GM23338 (cell line): ENCODE results near the gene GNG10. TPM values are rescaled to one million over a fixed set of nuclear protein-coding genes. Genes with fewer than 3 reads are reported as not detected.
A peak's percentile ranks its signal among the peaks of the same experiment; 100 is the strongest.

Experiments
- ATAC-seq: fragments of 200-7000 bp; cut with Tn5 transposase; 3 replicates; pipeline ENCODE4 v1.9.1; 2020
- DNase-seq: peaks from one replicate; pipeline ENCODE4 v3.0.0-alpha.2; 2015; ENCODE audit warnings: low spot score
- H2AFZ ChIP-seq: fragments of 200-600 bp; sonication (generic); 2 replicates; pipeline ENCODE4 v1.8.0; 2016; ENCODE audit warnings: antibody characterized with exemption, mild to moderate bottlenecking, moderate library complexity
- H3F3A ChIP-seq: fragments of 200-600 bp; sonication (generic); replicated peaks from 2 replicates; pipeline ENCODE4 v1.8.0; 2017; ENCODE audit warnings: antibody characterized with exemption, mixed run types, low read depth
- H3K27ac ChIP-seq: fragments of 200-600 bp; sonication (generic); 2 replicates; pipeline ENCODE4 v1.6.1; 2016; ENCODE audit warnings: low read depth
- H3K27me3 ChIP-seq: fragments of 200-600 bp; sonication (generic); 2 replicates; pipeline ENCODE4 v1.8.0; 2016; ENCODE audit warnings: mild to moderate bottlenecking, mixed run types, moderate library complexity; ENCODE audit not compliant: insufficient read depth
- H3K36me3 ChIP-seq: fragments of 200-600 bp; sonication (generic); 2 replicates; pipeline ENCODE4 v1.8.0; 2016; ENCODE audit warnings: mild to moderate bottlenecking; ENCODE audit not compliant: insufficient read depth
- H3K4me1 ChIP-seq: fragments of 200-600 bp; sonication (generic); 2 replicates; pipeline ENCODE4 v1.8.0; 2016; ENCODE audit warnings: mild to moderate bottlenecking, moderate library complexity; ENCODE audit not compliant: insufficient read depth
- H3K4me2 ChIP-seq: fragments of 200-600 bp; sonication (generic); 2 replicates; pipeline ENCODE4 v1.7.1; 2017; ENCODE audit warnings: mixed run types
- H3K4me3 ChIP-seq: fragments of 200-600 bp; sonication (generic); 2 replicates; pipeline ENCODE4 v1.6.1; 2016; ENCODE audit warnings: mixed run types
- H3K79me2 ChIP-seq: fragments of 200-600 bp; sonication (generic); replicated peaks from 2 replicates; pipeline ENCODE4 v1.8.0; 2017; ENCODE audit warnings: mild to moderate bottlenecking; ENCODE audit not compliant: insufficient read depth
- H3K9me2 ChIP-seq: fragments of 200-600 bp; sonication (generic); 2 replicates; pipeline ENCODE4 v1.8.0; 2017; ENCODE audit not compliant: insufficient read depth
- H4K20me1 ChIP-seq: fragments of 200-600 bp; sonication (generic); replicated peaks from 2 replicates; pipeline ENCODE4 v1.8.0; 2017; ENCODE audit warnings: mild to moderate bottlenecking; ENCODE audit not compliant: insufficient read depth
- H3K27ac Mint-ChIP-seq: 2 replicates; pipeline ENCODE4 v1.8.0; 2020; ENCODE audit warnings: inconsistent platforms, mild to moderate bottlenecking, moderate library complexity, mixed read lengths
- H3K27me3 Mint-ChIP-seq: 3 replicates; pipeline ENCODE4 v1.8.0; 2022; ENCODE audit warnings: low read depth, mild to moderate bottlenecking, moderate library complexity, mixed read lengths, inconsistent platforms; ENCODE audit not compliant: insufficient read depth, poor library complexity
- H3K36me3 Mint-ChIP-seq: 3 replicates; pipeline ENCODE4 v1.8.0; 2021; ENCODE audit warnings: low read depth, mild to moderate bottlenecking, inconsistent platforms, moderate library complexity, mixed read lengths
- H3K4me1 Mint-ChIP-seq: 3 replicates; pipeline ENCODE4 v1.8.0; 2020; ENCODE audit warnings: mild to moderate bottlenecking, inconsistent platforms, mixed read lengths
- H3K4me3 Mint-ChIP-seq: 3 replicates; pipeline ENCODE4 v1.8.0; 2021; ENCODE audit warnings: moderate library complexity, mild to moderate bottlenecking, inconsistent platforms, mixed read lengths
- H3K9me3 Mint-ChIP-seq: 3 replicates; pipeline ENCODE4 v1.8.0; 2020; ENCODE audit warnings: moderate library complexity, mild to moderate bottlenecking, inconsistent platforms, mixed read lengths
- CREB1 ChIP-seq: fragments of 250-450 bp; sonication (Bioruptor Pico); IDR thresholded peaks from 2 replicates; pipeline ENCODE4 v1.5.0; 2020; ENCODE audit warnings: low read depth, mild to moderate bottlenecking, moderate library complexity
- EZH2 ChIP-seq: fragments of 200-600 bp; sonication (generic); IDR thresholded peaks from one replicate; pipeline ENCODE4 v1.8.0; 2017; ENCODE audit warnings: antibody characterized with exemption, mild to moderate bottlenecking, low read depth; ENCODE audit not compliant: unreplicated experiment
- JUNB ChIP-seq: IDR thresholded peaks from one replicate; pipeline ENCODE4 v1.6.1; 2016; ENCODE audit warnings: antibody characterized with exemption; ENCODE audit not compliant: unreplicated experiment
- NANOG ChIP-seq: IDR thresholded peaks from 2 replicates; pipeline ENCODE4 v1.6.1; 2016; ENCODE audit warnings: antibody characterized with exemption, borderline replicate concordance
- POLR2AphosphoS5 ChIP-seq: IDR thresholded peaks from 2 replicates; pipeline ENCODE4 v1.6.1; 2016; ENCODE audit warnings: antibody characterized with exemption, low read depth
- STAT1 ChIP-seq: IDR thresholded peaks from one replicate; pipeline ENCODE4 v1.6.1; 2016; ENCODE audit warnings: antibody characterized with exemption; ENCODE audit not compliant: unreplicated experiment
- ZNF114 ChIP-seq: fragments of 250-450 bp; sonication (Bioruptor Pico); IDR thresholded peaks from 2 replicates; pipeline ENCODE4 v1.5.0; 2020; ENCODE audit warnings: mild to moderate bottlenecking, moderate library complexity
- ZNF331 ChIP-seq: fragments of 250-450 bp; sonication (Bioruptor Pico); IDR thresholded peaks from 2 replicates; pipeline ENCODE4 v1.5.0; 2020; ENCODE audit warnings: low read depth, mild to moderate bottlenecking, moderate library complexity
- long read RNA-seq: library from polyadenylated mRNA; unstranded; transcript quantifications from one replicate; pipeline ENCODE4 v2.0.0, GENCODE V29; 2020; ENCODE audit not compliant: unreplicated experiment
- polyA plus RNA-seq: library from polyadenylated mRNA; unstranded; fragments of >200 nt; fragmentation: Nextera tagmentation; extraction: Ambion mirVana; gene quantifications from 2 replicates; pipeline ENCODE4 v1.2.1, GENCODE V29; 2016
- total RNA-seq: library from RNA; depleted of rRNA; stranded (reverse); fragments of >200 nt; shearing (Covaris generic); gene quantifications from 2 replicates; pipeline ENCODE4 v1.2.3, GENCODE V29; 2014; rRNA removed
- TF ChIP-seq, protein P1 (sequence below): IDR thresholded peaks from 2 replicates; pipeline ENCODE4 v1.6.1; 2016; ENCODE audit warnings: antibody characterized with exemption
- TF ChIP-seq, protein P2 (sequence below): IDR thresholded peaks from one replicate; pipeline ENCODE4 v1.6.1; 2018; ENCODE audit warnings: antibody characterized with exemption; ENCODE audit not compliant: unreplicated experiment

Gene GNG10
- total RNA-seq = 49.9 and 62.1 TPM in 2 replicates
- 52.6 and 61.2 TPM in 2 replicates for polyA plus RNA-seq
- long read RNA-seq, transcript GNG10-201 (3 exons, 1,491 nt) = major isoform, 43 of 44 reads
- long read RNA-seq, partial matches to known transcripts = 0 of 44 reads
- long read RNA-seq, other reads (novel, unspliced or antisense) = 1 of 44 reads

DNA sequence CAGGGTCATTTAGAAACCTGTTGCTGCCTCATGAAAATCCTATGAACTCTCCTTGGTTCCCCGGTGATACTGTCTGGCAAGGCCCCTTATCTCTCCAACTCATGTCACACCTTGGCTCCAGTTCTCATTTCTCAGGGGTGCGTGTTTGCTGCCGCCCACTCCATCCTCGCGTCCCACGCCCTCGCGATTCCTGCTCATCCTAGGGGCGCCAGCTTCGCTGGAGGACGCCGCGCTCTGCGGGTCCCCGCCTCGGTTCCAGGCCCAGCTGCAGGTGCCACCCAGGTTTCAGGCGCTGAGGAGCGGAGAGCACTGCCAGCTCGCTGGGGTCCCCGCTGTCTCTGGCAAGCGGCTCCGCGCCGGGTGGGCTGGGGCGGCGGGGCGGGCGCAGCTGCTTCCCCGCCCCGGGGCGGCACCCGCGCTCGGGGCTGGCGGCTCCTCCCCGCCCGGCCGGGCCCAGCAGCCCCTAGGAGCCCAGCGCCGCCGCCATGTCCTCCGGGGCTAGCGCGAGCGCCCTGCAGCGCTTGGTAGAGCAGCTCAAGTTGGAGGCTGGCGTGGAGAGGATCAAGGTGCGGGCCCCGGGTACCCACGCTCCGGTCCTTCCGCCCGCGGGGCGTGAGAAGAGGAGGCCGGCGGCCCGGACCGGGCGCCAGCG lies at the start of gene GNG10:
GNG10 (plus strand) TSS at position 456 of the 652 bp plus-strand sequence; CDS start at position 486, 30 bp downstream.
- Mint-ChIP-seq H3K4me1 (peaks cover 21% of the 10 kb centered on the region), H3K4me3 (peak within 1 kb of the TSS; percentile 94), H3K27me3 (peaks cover 17% of the 10 kb centered on the region), H3K27ac (no peak within 1 kb of the TSS), H3K36me3 (peaks cover 8% of the 10 kb centered on the region), H3K9me3 (no peaks in the 10 kb centered on the region)
- ATAC-seq (peak; percentile 77), DNase-seq (peak; percentile 57)
- no peaks in the 10 kb centered on the region; the same call in 1 of the 2 replicates for H4K20me1 ChIP-seq
- H3K36me3 ChIP-seq = no peaks in the 10 kb centered on the region
- no peaks in the 10 kb centered on the region for H3F3A ChIP-seq
- H3K79me2 ChIP-seq = peaks cover 32% of the 10 kb centered on the region
- H2AFZ ChIP-seq = peak within 1 kb of the TSS; percentile 98; the same call in 1 of the 2 replicates
- peaks cover 18% of the 10 kb centered on the region for H3K27me3 ChIP-seq
- H3K27ac ChIP-seq = 0 out of 2 replicates have a peak within 1 kb of the TSS, but pooled peaks have one; percentile 8
- no peaks in the 10 kb centered on the region for H3K9me2 ChIP-seq
- H3K4me3 ChIP-seq = peak within 1 kb of the TSS; percentile 78
- H3K4me2 ChIP-seq = peak within 1 kb of the TSS; percentile 94
- H3K4me1 ChIP-seq = peaks cover 10% of the 10 kb centered on the region
- TF ChIP-seq, protein P1, sequence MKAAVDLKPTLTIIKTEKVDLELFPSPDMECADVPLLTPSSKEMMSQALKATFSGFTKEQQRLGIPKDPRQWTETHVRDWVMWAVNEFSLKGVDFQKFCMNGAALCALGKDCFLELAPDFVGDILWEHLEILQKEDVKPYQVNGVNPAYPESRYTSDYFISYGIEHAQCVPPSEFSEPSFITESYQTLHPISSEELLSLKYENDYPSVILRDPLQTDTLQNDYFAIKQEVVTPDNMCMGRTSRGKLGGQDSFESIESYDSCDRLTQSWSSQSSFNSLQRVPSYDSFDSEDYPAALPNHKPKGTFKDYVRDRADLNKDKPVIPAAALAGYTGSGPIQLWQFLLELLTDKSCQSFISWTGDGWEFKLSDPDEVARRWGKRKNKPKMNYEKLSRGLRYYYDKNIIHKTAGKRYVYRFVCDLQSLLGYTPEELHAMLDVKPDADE = no peak
- TF ChIP-seq POLR2AphosphoS5 = peak; percentile 82

DNA sequence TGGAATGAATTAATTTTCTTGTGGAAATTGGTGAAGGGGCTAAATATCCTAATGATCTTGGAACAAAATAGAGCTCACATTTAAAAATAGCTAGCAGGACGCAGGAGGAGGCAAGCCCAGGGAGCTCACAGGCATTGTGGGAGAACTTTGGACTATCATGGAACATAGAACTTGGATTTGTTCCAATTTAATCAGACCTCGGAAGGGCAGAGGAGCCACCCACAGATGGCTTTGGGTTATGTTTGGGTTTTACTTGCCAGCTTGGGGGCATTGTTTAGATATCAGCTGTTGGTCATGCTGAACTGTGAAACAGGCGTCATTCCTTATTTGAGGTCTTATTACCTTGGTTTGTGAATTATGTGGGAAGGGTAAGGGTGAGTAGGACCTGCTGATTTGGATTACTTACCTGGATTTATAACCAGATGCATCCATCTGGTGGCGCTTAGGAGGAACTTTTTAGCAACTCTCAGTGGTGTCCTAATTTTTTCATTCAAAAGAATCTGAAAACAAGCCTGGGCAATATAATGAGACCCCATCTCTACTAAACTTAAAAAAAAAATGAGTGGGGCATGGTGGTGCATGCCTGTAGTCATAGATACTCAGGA lies 47.9 kb upstream of the GNG10 start:
- no peaks in the 10 kb centered on the region for H3K27me3 ChIP-seq
- peak overlapping the region; percentile 47; the same call in 1 of the 2 replicates for H2AFZ ChIP-seq
- no peaks in the 10 kb centered on the region for H3K36me3 ChIP-seq
- TF ChIP-seq NANOG (no peak), JUNB (no peak), ZNF331 (no peak), EZH2 (no peak), CREB1 (CRISPR knock-in tag) (no peak), ZNF114 (CRISPR knock-in tag) (no peak), STAT1 (no peak)
- TF ChIP-seq, protein P2, sequence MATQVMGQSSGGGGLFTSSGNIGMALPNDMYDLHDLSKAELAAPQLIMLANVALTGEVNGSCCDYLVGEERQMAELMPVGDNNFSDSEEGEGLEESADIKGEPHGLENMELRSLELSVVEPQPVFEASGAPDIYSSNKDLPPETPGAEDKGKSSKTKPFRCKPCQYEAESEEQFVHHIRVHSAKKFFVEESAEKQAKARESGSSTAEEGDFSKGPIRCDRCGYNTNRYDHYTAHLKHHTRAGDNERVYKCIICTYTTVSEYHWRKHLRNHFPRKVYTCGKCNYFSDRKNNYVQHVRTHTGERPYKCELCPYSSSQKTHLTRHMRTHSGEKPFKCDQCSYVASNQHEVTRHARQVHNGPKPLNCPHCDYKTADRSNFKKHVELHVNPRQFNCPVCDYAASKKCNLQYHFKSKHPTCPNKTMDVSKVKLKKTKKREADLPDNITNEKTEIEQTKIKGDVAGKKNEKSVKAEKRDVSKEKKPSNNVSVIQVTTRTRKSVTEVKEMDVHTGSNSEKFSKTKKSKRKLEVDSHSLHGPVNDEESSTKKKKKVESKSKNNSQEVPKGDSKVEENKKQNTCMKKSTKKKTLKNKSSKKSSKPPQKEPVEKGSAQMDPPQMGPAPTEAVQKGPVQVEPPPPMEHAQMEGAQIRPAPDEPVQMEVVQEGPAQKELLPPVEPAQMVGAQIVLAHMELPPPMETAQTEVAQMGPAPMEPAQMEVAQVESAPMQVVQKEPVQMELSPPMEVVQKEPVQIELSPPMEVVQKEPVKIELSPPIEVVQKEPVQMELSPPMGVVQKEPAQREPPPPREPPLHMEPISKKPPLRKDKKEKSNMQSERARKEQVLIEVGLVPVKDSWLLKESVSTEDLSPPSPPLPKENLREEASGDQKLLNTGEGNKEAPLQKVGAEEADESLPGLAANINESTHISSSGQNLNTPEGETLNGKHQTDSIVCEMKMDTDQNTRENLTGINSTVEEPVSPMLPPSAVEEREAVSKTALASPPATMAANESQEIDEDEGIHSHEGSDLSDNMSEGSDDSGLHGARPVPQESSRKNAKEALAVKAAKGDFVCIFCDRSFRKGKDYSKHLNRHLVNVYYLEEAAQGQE = no peak
- ATAC-seq (no peak), DNase-seq (no peak)
- Mint-ChIP-seq H3K27me3 (peaks cover 5% of the 10 kb centered on the region), H3K4me1 (no peaks in the 10 kb centered on the region), H3K9me3 (0 out of 3 replicates have a peak, but pooled peaks cover 5% of the 10 kb centered on the region), H3K4me3 (no peak overlapping the region), H3K27ac (no peak overlapping the region), H3K36me3 (0 out of 3 replicates have a peak, but pooled peaks cover 3% of the 10 kb centered on the region)
- no peaks in the 10 kb centered on the region for H3F3A ChIP-seq
- H3K9me2 ChIP-seq = no peaks in the 10 kb centered on the region
- no peak overlapping the region for H3K4me2 ChIP-seq
- H3K27ac ChIP-seq = no peak overlapping the region
- H3K79me2 ChIP-seq = no peaks in the 10 kb centered on the region
- H4K20me1 ChIP-seq = no peaks in the 10 kb centered on the region
- no peak overlapping the region for H3K4me3 ChIP-seq
- H3K4me1 ChIP-seq = no peaks in the 10 kb centered on the region
